Measurements from ENCODE around the gene ELOVL7. TPM values are rescaled to one million over a fixed set of nuclear protein-coding genes. Genes with fewer than 3 reads are reported as not detected.

ELOVL7 gene
- 10 to 100 TPM; 10.9 to 15.0 TPM for total RNA-seq
- 1 to 10 TPM; 2.3 to 5.4 (median 4.3) TPM for polyA plus RNA-seq (ENCODE audit: insufficient read length in 6 of 6)
- long read RNA-seq, donor 1: 0 reads
- long read RNA-seq, donor 2, partial matches to known transcripts: 0 of 1 reads
- long read RNA-seq, donor 2, other reads (novel, unspliced or antisense): 0 of 1 reads
- long read RNA-seq, donor 3: 0 reads
- long read RNA-seq, donor 4: 0 reads
- long read RNA-seq, donor 5, partial matches to known transcripts: 0 of 1 reads
- long read RNA-seq, donor 5, other reads (novel, unspliced or antisense): 0 of 1 reads
- long read RNA-seq, donor 6: 0 reads
- long read RNA-seq, donor 7: 0 reads
- long read RNA-seq, donor 8: 0 reads
- long read RNA-seq, donor 9: 0 reads
- long read RNA-seq, donor 10: 0 reads
- long read RNA-seq, donor 11: 0 reads
- long read RNA-seq, donor 12: 0 reads

GRCh38 chr5:60843936-60844905, at the start of gene ELOVL7:
ELOVL7 (minus strand) TSS chr5:60844269; CDS start chr5:60787397, 56,872 bp downstream.
- intact Hi-C loops (cut with DNase I): no loop called here
- Histone ChIP-seq H3K4me1 (peaks cover 0 to 13% of the 10 kb centered on the region in 2 donors), H3K27ac (no peak within 1 kb of the TSS), H3K36me3 (no peaks in the 10 kb centered on the region), H3K4me3 (peak within 1 kb of the TSS; percentile 63 to 73), H3K9me3 (no peaks in the 10 kb centered on the region), H3K27me3 (peaks cover 25 to 72% of the 10 kb centered on the region in 2 donors)
- TF ChIP-seq, protein P1, sequence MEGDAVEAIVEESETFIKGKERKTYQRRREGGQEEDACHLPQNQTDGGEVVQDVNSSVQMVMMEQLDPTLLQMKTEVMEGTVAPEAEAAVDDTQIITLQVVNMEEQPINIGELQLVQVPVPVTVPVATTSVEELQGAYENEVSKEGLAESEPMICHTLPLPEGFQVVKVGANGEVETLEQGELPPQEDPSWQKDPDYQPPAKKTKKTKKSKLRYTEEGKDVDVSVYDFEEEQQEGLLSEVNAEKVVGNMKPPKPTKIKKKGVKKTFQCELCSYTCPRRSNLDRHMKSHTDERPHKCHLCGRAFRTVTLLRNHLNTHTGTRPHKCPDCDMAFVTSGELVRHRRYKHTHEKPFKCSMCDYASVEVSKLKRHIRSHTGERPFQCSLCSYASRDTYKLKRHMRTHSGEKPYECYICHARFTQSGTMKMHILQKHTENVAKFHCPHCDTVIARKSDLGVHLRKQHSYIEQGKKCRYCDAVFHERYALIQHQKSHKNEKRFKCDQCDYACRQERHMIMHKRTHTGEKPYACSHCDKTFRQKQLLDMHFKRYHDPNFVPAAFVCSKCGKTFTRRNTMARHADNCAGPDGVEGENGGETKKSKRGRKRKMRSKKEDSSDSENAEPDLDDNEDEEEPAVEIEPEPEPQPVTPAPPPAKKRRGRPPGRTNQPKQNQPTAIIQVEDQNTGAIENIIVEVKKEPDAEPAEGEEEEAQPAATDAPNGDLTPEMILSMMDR (IDR thresholded peaks at IDR 0.05): peak in 1 of 2 donors; percentile 12
- peak; percentile 53 to 93 (median 85) for DNase-seq
- peak; percentile 98 for ATAC-seq

DNA sequence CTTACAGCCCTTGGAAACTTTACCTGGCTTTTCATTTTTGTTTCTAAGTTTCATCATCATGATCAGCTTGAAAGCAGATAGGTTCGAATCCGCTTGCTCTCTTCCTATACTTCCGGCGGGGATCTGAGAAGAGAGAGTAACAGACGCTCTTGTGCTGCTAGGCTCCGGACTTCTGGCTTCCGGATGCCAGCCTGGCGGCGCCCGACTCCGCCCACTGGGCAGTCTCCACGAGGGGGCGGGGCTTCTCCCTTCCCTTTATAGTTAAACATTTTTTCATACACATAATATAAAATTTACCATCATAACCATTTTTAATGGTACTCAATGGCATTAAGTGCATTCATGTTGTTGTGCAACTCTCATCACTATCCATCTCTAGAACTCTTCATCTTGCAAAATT, 49.5 kb upstream of the ELOVL7 start:
- DNase-seq (no peak), ATAC-seq (no peak)
- H3K27ac ChIP-seq: no peak overlapping the region
- H3K4me3 ChIP-seq: no peak overlapping the region
- peaks cover 0 to 57% of the 10 kb centered on the region in 2 donors for H3K36me3 ChIP-seq
- no peaks in the 10 kb centered on the region for H3K4me1 ChIP-seq
- TF ChIP-seq, protein P1 (IDR thresholded peaks at IDR 0.05): no peak
- H3K9me3 ChIP-seq: no peaks in the 10 kb centered on the region
- intact Hi-C loops (cut with DNase I): no loop called here
- no peaks in the 10 kb centered on the region for H3K27me3 ChIP-seq

- H3K9me3 ChIP-seq: no peaks in the 10 kb centered on the region
Observed at GRCh38 chr5:60891667-60892066, 47.6 kb upstream of the ELOVL7 start.

DNA sequence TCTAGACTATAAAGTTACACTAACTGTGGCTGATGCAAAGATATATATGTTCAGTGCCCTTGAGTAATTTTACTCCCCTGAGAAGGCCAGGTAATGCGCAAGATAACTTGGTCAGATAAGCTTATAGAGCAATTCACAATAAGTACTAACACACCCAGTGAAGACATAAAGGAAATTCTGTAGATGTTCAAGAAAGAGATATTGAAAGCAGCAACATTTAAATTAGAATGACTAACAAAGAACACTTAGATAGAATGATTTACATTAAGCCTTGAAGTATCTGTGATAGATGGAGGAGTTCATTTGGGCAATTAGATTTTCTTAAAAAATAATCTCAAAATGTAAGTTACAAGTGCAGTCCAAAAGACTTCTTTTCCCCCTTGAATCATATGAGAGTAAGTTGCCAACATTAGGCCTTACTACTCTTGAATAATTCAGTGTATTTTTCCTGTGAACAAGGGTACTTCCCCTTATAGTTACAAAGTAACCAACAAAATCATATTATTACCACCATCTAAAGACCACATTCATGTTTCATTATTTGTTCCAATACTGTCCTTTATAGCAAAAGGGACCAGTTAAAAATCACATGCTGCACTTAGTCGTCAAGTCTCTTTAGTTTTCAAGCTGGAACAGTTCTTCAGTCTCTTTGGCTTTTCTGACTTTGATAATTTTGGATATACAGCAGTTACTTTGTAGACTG, 44.4 kb upstream of the ELOVL7 start:
- peaks cover 0 to 18% of the 10 kb centered on the region in 2 donors for H3K36me3 ChIP-seq
- intact Hi-C loops (cut with DNase I): no loop called here
- H3K27me3 ChIP-seq: no peaks in the 10 kb centered on the region
- TF ChIP-seq, protein P1 (IDR thresholded peaks at IDR 0.05): no peak
- H3K9me3 ChIP-seq: no peaks in the 10 kb centered on the region
- H3K4me1 ChIP-seq: no peaks in the 10 kb centered on the region
- no peak overlapping the region for H3K27ac ChIP-seq
- no peak overlapping the region for H3K4me3 ChIP-seq
- DNase-seq: no peak
- ATAC-seq: no peak

More at GRCh38 chr5:60891667-60892066, 47.6 kb upstream of the ELOVL7 start:
- DNase-seq (no peak), ATAC-seq (no peak)
- peaks cover 0 to 44% of the 10 kb centered on the region in 2 donors for H3K36me3 ChIP-seq
- no peaks in the 10 kb centered on the region for H3K4me1 ChIP-seq
- H3K27ac ChIP-seq: no peak overlapping the region
- H3K4me3 ChIP-seq: no peak overlapping the region
- H3K27me3 ChIP-seq: no peaks in the 10 kb centered on the region
- intact Hi-C loops (cut with DNase I): no loop called here
- TF ChIP-seq, protein P1 (IDR thresholded peaks at IDR 0.05): no peak

Data from left lung (tissue), 14 donors.